Astrocyte (in vitro differentiated cells and primary cell): Measurements from ENCODE around the gene CHL1. TPM values are rescaled to one million over a fixed set of nuclear protein-coding genes. Genes with fewer than 3 reads are reported as not detected.

Experiments used
- DNase-seq: peaks from one replicate; pipeline ENCODE4 v3.0.0-alpha.2; 2010; ENCODE audit warnings: low read depth
- FAIRE-seq: peaks from 2 replicates; lab custom pipeline; 2011; peaks lifted over from hg19 to GRCh38; lab: Jason Lieb, UNC
- H2AFZ ChIP-seq: 2 replicates; pipeline ENCODE4 v1.6.0; 2012; ENCODE audit warnings: low read depth, low read length, inconsistent platforms
- H3K27ac ChIP-seq: 2 replicates; pipeline ENCODE4 v1.5.1; 2011; ENCODE audit warnings: low read depth, low read length, inconsistent platforms
- H3K27me3 ChIP-seq: 2 replicates; pipeline ENCODE4 v1.6.0; 2011; ENCODE audit warnings: low read length, inconsistent platforms; ENCODE audit not compliant: insufficient read depth
- H3K36me3 ChIP-seq: 2 replicates; pipeline ENCODE4 v1.5.1; 2011; ENCODE audit warnings: low read length, inconsistent platforms; ENCODE audit not compliant: insufficient read depth
- H3K4me1 ChIP-seq: 2 replicates; pipeline ENCODE4 v1.5.1; 2011; ENCODE audit warnings: low read length, inconsistent platforms; ENCODE audit not compliant: insufficient read depth
- H3K4me2 ChIP-seq: 2 replicates; pipeline ENCODE4 v1.6.0; 2012; ENCODE audit warnings: low read length, inconsistent platforms
- H3K4me3 ChIP-seq: 2 replicates; pipeline ENCODE4 v1.5.1; 2011; ENCODE audit warnings: low read depth, mild to moderate bottlenecking, low read length, inconsistent platforms; ENCODE audit not compliant: insufficient read depth
- H3K79me2 ChIP-seq: 2 replicates; pipeline ENCODE4 v1.6.0; 2012; ENCODE audit warnings: mild to moderate bottlenecking, low read length, inconsistent platforms; ENCODE audit not compliant: insufficient read depth
- H3K9ac ChIP-seq: 2 replicates; pipeline ENCODE4 v1.6.0; 2012; ENCODE audit warnings: mild to moderate bottlenecking, low read length, inconsistent platforms
- H3K9me3 ChIP-seq: 2 replicates; pipeline ENCODE4 v1.5.1; 2012; ENCODE audit warnings: low read depth, mild to moderate bottlenecking, low read length, inconsistent platforms; ENCODE audit not compliant: insufficient read depth
- H4K20me1 ChIP-seq: 2 replicates; pipeline ENCODE4 v1.6.0; 2012; ENCODE audit warnings: low read length, inconsistent platforms; ENCODE audit not compliant: insufficient read depth
- H3K27ac Mint-ChIP-seq: one replicate; pipeline ENCODE4 v1.8.0; 2021; ENCODE audit warnings: mild to moderate bottlenecking, mixed read lengths; ENCODE audit not compliant: unreplicated experiment
- H3K27me3 Mint-ChIP-seq: one replicate; pipeline ENCODE4 v1.8.0; 2021; ENCODE audit warnings: low read depth, mixed read lengths; ENCODE audit not compliant: unreplicated experiment
- H3K36me3 Mint-ChIP-seq: one replicate; pipeline ENCODE4 v1.8.0; 2021; ENCODE audit warnings: low read depth, mixed read lengths; ENCODE audit not compliant: unreplicated experiment
- H3K4me1 Mint-ChIP-seq: one replicate; pipeline ENCODE4 v1.8.0; 2021; ENCODE audit warnings: low read depth, mixed read lengths; ENCODE audit not compliant: unreplicated experiment
- H3K4me3 Mint-ChIP-seq: one replicate; pipeline ENCODE4 v1.8.0; 2021; ENCODE audit warnings: mild to moderate bottlenecking, moderate library complexity, mixed read lengths; ENCODE audit not compliant: unreplicated experiment
- H3K9me3 Mint-ChIP-seq: one replicate; pipeline ENCODE4 v1.8.0; 2021; ENCODE audit warnings: mild to moderate bottlenecking, mixed read lengths; ENCODE audit not compliant: unreplicated experiment
- EZH2 ChIP-seq: IDR thresholded peaks from 2 replicates; pipeline ENCODE4 v1.6.1; 2012; ENCODE audit warnings: mild to moderate bottlenecking, low read length, inconsistent platforms; ENCODE audit not compliant: insufficient read depth
- total RNA-seq: library from RNA; stranded (reverse); gene quantifications from 2 replicates; pipeline ENCODE4 v1.2.1, GENCODE V29; 2021
- TF ChIP-seq, protein P1 (sequence below): IDR thresholded peaks from 2 replicates; pipeline ENCODE4 v1.5.1; 2011; ENCODE audit warnings: low read depth, mild to moderate bottlenecking, inconsistent platforms, low read length, moderate library complexity; ENCODE audit not compliant: insufficient read depth

Gene CHL1
- total RNA-seq, 1 donor from 2014 or later: not detected

DNA sequence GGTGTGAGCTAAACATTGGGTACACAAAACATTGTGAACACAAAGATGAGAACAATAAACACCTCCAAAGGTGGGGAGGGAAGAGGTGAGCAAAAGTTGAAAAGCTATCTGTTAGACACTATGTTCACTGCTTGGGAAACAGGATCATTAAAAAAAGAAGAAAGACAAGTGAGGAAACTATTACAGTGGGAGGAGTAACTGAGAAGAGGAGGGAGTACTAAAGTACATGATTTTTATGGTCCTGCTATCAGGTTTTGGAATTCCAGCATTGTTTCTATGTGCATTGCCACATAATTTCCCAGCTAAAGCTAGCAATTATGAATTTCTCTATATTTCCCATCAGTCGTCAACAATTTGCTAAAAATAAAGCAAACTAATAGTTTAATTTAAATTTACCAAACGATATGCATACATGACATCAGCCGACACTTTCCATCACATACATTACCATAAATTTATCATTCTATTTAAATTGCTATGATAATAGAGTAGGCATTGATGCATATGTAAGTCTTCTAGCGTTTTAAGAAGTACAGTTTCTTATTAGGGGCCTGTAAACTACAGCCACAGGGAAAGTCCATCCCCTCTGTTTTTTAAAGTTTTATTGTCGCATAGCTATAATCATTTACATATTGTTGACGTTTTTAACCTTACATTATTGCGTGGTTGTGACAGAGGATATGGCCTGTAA is 221.8 kb downstream of the CHL1 start:
- no peaks in the 10 kb centered on the region for H3K27me3 ChIP-seq
- TF ChIP-seq, protein P1, sequence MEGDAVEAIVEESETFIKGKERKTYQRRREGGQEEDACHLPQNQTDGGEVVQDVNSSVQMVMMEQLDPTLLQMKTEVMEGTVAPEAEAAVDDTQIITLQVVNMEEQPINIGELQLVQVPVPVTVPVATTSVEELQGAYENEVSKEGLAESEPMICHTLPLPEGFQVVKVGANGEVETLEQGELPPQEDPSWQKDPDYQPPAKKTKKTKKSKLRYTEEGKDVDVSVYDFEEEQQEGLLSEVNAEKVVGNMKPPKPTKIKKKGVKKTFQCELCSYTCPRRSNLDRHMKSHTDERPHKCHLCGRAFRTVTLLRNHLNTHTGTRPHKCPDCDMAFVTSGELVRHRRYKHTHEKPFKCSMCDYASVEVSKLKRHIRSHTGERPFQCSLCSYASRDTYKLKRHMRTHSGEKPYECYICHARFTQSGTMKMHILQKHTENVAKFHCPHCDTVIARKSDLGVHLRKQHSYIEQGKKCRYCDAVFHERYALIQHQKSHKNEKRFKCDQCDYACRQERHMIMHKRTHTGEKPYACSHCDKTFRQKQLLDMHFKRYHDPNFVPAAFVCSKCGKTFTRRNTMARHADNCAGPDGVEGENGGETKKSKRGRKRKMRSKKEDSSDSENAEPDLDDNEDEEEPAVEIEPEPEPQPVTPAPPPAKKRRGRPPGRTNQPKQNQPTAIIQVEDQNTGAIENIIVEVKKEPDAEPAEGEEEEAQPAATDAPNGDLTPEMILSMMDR: no peak
- no peak for TF ChIP-seq EZH2
- H3K36me3 Mint-ChIP-seq: no peaks in the 10 kb centered on the region
- H3K4me1 Mint-ChIP-seq: no peaks in the 10 kb centered on the region
- H3K4me1 ChIP-seq: no peaks in the 10 kb centered on the region
- H4K20me1 ChIP-seq: no peaks in the 10 kb centered on the region
- no peak overlapping the region for H3K9ac ChIP-seq
- H3K27me3 Mint-ChIP-seq: no peaks in the 10 kb centered on the region
- no peaks in the 10 kb centered on the region for H3K9me3 ChIP-seq
- peaks cover 7% of the 10 kb centered on the region for H3K9me3 Mint-ChIP-seq
- no peaks in the 10 kb centered on the region for H3K36me3 ChIP-seq
- no peak for FAIRE-seq
- H3K4me3 Mint-ChIP-seq: no peak overlapping the region
- DNase-seq: no peak
- no peak overlapping the region for H3K4me2 ChIP-seq
- H2AFZ ChIP-seq: no peak overlapping the region
- H3K79me2 ChIP-seq: no peaks in the 10 kb centered on the region
- no peak overlapping the region for H3K4me3 ChIP-seq
- no peak overlapping the region for H3K27ac ChIP-seq
- H3K27ac Mint-ChIP-seq: no peak overlapping the region

DNA sequence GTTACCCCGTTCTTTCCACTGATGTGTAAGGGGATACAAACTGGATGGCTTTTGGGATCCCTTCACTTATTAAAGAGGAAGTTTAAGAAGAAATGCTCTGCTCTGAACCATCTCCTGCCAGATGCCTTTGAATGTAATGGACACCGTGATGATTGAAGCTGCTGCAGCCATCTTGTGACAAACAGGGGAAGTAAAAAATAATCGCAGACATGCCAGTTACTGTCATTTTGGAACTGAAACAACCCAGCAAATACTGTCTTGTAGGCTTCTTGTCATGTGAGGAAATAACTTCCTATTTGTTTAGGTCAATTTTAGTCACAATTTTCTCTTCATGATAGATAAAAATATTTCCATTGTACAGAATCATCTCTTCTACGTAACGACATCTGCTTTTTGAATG is 224.0 kb downstream of the CHL1 start:
- H4K20me1 ChIP-seq: no peaks in the 10 kb centered on the region
- TF ChIP-seq, protein P1: no peak
- no peak for TF ChIP-seq EZH2
- no peaks in the 10 kb centered on the region for H3K36me3 ChIP-seq
- Mint-ChIP-seq H3K36me3 (no peaks in the 10 kb centered on the region), H3K9me3 (peaks cover 7% of the 10 kb centered on the region), H3K4me1 (no peaks in the 10 kb centered on the region), H3K4me3 (no peak overlapping the region), H3K27me3 (no peaks in the 10 kb centered on the region), H3K27ac (no peak overlapping the region)
- no peaks in the 10 kb centered on the region for H3K27me3 ChIP-seq
- no peak overlapping the region for H3K9ac ChIP-seq
- no peak for DNase-seq
- H3K4me2 ChIP-seq: no peak overlapping the region
- no peak overlapping the region for H3K27ac ChIP-seq
- H3K9me3 ChIP-seq: no peaks in the 10 kb centered on the region
- no peak for FAIRE-seq
- no peak overlapping the region for H2AFZ ChIP-seq
- H3K79me2 ChIP-seq: no peaks in the 10 kb centered on the region
- no peaks in the 10 kb centered on the region for H3K4me1 ChIP-seq
- H3K4me3 ChIP-seq: no peak overlapping the region

DNA sequence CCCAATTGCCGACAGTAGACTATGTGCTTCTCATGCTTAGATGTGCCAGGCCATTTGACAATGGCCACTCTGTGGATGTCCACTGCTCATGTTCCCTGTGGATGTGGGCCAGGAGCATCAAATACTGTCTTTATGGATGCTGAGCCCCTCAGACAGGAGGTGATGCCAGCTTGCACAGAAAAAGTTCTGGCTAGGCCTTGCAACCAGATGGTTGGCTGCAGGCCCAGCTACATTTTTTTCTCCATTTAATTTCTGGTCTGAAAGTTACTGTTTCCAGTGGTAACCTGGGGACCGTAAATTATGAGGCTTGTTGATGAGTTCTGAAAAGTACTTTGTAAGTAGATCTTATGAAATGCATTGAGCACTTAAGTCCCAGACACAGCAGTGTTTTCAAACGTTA is 228.5 kb downstream of the CHL1 start:
- H3K36me3 ChIP-seq: no peaks in the 10 kb centered on the region
- no peaks in the 10 kb centered on the region for H3K79me2 ChIP-seq
- H3K9me3 ChIP-seq: no peaks in the 10 kb centered on the region
- no peak overlapping the region for H3K4me2 ChIP-seq
- H3K9ac ChIP-seq: no peak overlapping the region
- no peaks in the 10 kb centered on the region for H3K4me1 Mint-ChIP-seq
- no peak overlapping the region for H3K27ac ChIP-seq
- TF ChIP-seq EZH2: no peak
- TF ChIP-seq, protein P1: no peak
- DNase-seq: no peak
- H2AFZ ChIP-seq: no peak overlapping the region
- H3K27me3 ChIP-seq: no peaks in the 10 kb centered on the region
- H3K4me3 ChIP-seq: no peak overlapping the region
- no peaks in the 10 kb centered on the region for H3K36me3 Mint-ChIP-seq
- no peak overlapping the region for H3K27ac Mint-ChIP-seq
- no peaks in the 10 kb centered on the region for H3K27me3 Mint-ChIP-seq
- H3K4me3 Mint-ChIP-seq: no peak overlapping the region
- no peaks in the 10 kb centered on the region for H3K9me3 Mint-ChIP-seq
- no peak for FAIRE-seq
- no peaks in the 10 kb centered on the region for H4K20me1 ChIP-seq
- H3K4me1 ChIP-seq: no peaks in the 10 kb centered on the region
